Activated T-cell treated with anti-CD3 and anti-CD28 coated beads, Interleukin-2, amount 50 U/mL, for 24 hours (primary cell): ENCODE data around the gene NEBL.

Source experiments
- DNase-seq: peaks from one replicate; pipeline ENCODE4 v3.0.0-alpha.2; 2020
- H3K27ac Mint-ChIP-seq: 2 replicates; pipeline ENCODE4 v1.8.0; 2020; ENCODE audit warnings: mild to moderate bottlenecking, mixed read lengths
- H3K27me3 Mint-ChIP-seq: 2 replicates; pipeline ENCODE4 v1.8.0; 2020; ENCODE audit warnings: mixed read lengths
- H3K36me3 Mint-ChIP-seq: 2 replicates; pipeline ENCODE4 v1.8.0; 2020; ENCODE audit warnings: low read depth, mixed read lengths
- H3K4me1 Mint-ChIP-seq: 2 replicates; pipeline ENCODE4 v1.8.0; 2020; ENCODE audit warnings: low read depth, mixed read lengths
- H3K4me3 Mint-ChIP-seq: 2 replicates; pipeline ENCODE4 v1.8.0; 2020; ENCODE audit warnings: mild to moderate bottlenecking, moderate library complexity, mixed read lengths
- H3K9me3 Mint-ChIP-seq: 2 replicates; pipeline ENCODE4 v1.8.0; 2020; ENCODE audit warnings: mixed read lengths

Gene NEBL

GRCh38 chr10:20919481-20919880 lies 22.4 kb upstream of the NEBL start:
- no peaks in the 10 kb centered on the region for H3K4me1 Mint-ChIP-seq
- no peak overlapping the region for H3K27ac Mint-ChIP-seq
- H3K4me3 Mint-ChIP-seq = no peak overlapping the region

DNA sequence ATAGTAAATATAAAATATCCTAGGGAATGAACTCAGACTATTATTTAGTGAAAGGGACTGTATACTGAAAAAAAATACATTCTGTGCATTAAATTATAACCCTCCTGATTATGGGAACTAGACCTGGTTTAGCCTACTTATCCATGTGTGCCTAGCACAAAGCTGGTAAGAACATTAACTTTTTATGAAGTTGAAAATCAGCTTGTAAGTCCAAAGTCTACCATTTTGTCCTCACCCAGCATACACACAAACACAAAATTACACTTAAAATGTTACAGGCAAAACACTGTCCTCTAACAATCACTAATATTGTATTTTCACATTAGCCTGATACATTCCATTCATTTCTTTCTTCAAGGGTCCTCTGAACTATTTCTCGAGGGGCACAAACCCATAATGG lies 19.9 kb upstream of the NEBL start:
- no peaks in the 10 kb centered on the region for H3K9me3 Mint-ChIP-seq
- H3K36me3 Mint-ChIP-seq = no peaks in the 10 kb centered on the region
- no peaks in the 10 kb centered on the region for H3K4me1 Mint-ChIP-seq
- peaks cover 4% of the 10 kb centered on the region for H3K27me3 Mint-ChIP-seq
- no peak for DNase-seq
- H3K4me3 Mint-ChIP-seq = no peak overlapping the region
- H3K27ac Mint-ChIP-seq = no peak overlapping the region

More at GRCh38 chr10:20919481-20919880, 22.4 kb upstream of the NEBL start:
- H3K27me3 Mint-ChIP-seq = peaks cover 4% of the 10 kb centered on the region
- no peaks in the 10 kb centered on the region for H3K9me3 Mint-ChIP-seq
- no peaks in the 10 kb centered on the region for H3K36me3 Mint-ChIP-seq
- DNase-seq = no peak

DNA sequence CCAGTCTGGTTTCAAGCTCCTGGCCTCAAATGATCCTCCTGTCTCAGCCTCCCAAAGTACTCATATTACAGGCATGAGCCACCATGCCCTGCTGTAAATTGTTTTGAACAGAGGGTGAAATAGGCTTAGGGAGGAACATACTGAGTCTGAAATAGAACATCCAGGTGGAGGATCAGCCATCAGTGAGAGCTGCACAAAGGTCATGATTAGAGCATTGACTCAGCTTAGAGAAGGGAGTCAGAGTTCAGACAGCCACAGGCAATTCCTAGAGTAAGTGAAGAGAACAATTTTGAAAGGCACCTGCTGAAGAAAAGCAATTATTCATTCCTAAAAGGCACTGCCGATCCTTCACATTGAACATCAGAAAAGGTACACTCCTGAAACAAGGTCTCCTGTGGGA lies 15.9 kb upstream of the NEBL start:
- H3K4me1 Mint-ChIP-seq = no peaks in the 10 kb centered on the region
- H3K9me3 Mint-ChIP-seq = peaks cover 2% of the 10 kb centered on the region
- no peaks in the 10 kb centered on the region for H3K36me3 Mint-ChIP-seq
- H3K4me3 Mint-ChIP-seq = no peak overlapping the region
- DNase-seq = no peak
- H3K27me3 Mint-ChIP-seq = no peaks in the 10 kb centered on the region
- no peak overlapping the region for H3K27ac Mint-ChIP-seq

DNA sequence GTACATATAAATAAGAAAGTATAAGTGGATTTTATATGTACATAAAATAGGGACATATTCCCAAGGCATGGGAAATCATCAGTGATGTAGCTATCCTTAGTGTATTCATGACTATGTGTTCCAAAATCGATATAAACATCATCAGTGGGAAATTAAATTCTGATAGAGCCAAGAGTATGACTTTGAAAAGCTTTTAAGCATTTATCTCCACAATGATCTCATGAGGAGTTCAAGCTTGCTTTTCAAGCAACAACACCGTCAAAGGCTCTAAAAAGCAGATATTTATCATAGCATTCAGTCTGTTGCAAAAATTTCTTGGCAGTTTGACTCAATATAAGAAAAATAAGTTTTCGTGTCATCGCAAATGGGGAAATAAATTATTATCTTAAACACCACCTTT lies 14.5 kb upstream of the NEBL start:
- Mint-ChIP-seq H3K4me3 (no peak overlapping the region), H3K27me3 (no peaks in the 10 kb centered on the region), H3K27ac (no peak overlapping the region), H3K36me3 (no peaks in the 10 kb centered on the region), H3K9me3 (peaks cover 2% of the 10 kb centered on the region), H3K4me1 (no peaks in the 10 kb centered on the region)
- DNase-seq = no peak

- no peak overlapping the region for H3K4me3 Mint-ChIP-seq
- peaks cover 2% of the 10 kb centered on the region for H3K9me3 Mint-ChIP-seq
- H3K4me1 Mint-ChIP-seq = no peaks in the 10 kb centered on the region
- no peaks in the 10 kb centered on the region for H3K36me3 Mint-ChIP-seq
- no peaks in the 10 kb centered on the region for H3K27me3 Mint-ChIP-seq
- no peak for DNase-seq
- H3K27ac Mint-ChIP-seq = no peak overlapping the region
Measured at GRCh38 chr10:20909801-20910200, 12.7 kb upstream of the NEBL start.

DNA sequence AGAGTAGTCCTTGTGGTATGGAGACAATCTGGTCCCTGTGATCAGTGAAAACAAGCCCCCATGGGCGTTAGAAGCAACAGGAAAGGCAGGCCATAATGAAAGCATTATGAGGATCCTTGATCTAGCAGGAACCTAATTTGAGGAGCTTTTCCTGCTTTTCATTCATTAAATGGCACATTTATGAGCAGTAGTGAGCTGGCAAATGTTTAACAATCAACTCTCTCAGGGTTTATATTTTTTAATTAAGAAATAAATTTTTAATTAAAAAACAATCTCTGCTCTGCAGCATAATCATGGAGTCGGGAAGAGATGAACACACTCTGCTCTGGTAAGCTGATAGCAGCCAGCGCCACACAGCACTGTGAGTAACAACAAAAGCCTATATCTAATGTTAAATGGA lies 11.3 kb upstream of the NEBL start:
- no peaks in the 10 kb centered on the region for H3K4me1 Mint-ChIP-seq
- H3K27me3 Mint-ChIP-seq = no peaks in the 10 kb centered on the region
- no peak overlapping the region for H3K4me3 Mint-ChIP-seq
- no peak for DNase-seq
- H3K9me3 Mint-ChIP-seq = peaks cover 3% of the 10 kb centered on the region
- H3K27ac Mint-ChIP-seq = no peak overlapping the region
- no peaks in the 10 kb centered on the region for H3K36me3 Mint-ChIP-seq

GRCh38 chr10:20903635-20904390 lies 6.7 kb upstream of the NEBL start:
- Mint-ChIP-seq H3K9me3 (peaks cover 2% of the 10 kb centered on the region), H3K4me3 (no peak overlapping the region), H3K4me1 (no peaks in the 10 kb centered on the region), H3K36me3 (no peaks in the 10 kb centered on the region), H3K27me3 (no peaks in the 10 kb centered on the region), H3K27ac (no peak overlapping the region)
- DNase-seq = no peak

GRCh38 chr10:20901110-20901509 lies 4.0 kb upstream of the NEBL start:
- DNase-seq = no peak
- H3K27ac Mint-ChIP-seq = no peak overlapping the region
- no peaks in the 10 kb centered on the region for H3K27me3 Mint-ChIP-seq
- peaks cover 2% of the 10 kb centered on the region for H3K9me3 Mint-ChIP-seq
- H3K4me1 Mint-ChIP-seq = no peaks in the 10 kb centered on the region
- H3K4me3 Mint-ChIP-seq = no peak overlapping the region
- no peaks in the 10 kb centered on the region for H3K36me3 Mint-ChIP-seq

GRCh38 chr10:20898866-20899535 lies 1.9 kb upstream of the NEBL start:
- Mint-ChIP-seq H3K27me3 (no peaks in the 10 kb centered on the region), H3K9me3 (peaks cover under 1% of the 10 kb centered on the region), H3K27ac (no peak overlapping the region), H3K36me3 (no peaks in the 10 kb centered on the region), H3K4me1 (no peaks in the 10 kb centered on the region), H3K4me3 (no peak overlapping the region)
- DNase-seq = no peak

DNA sequence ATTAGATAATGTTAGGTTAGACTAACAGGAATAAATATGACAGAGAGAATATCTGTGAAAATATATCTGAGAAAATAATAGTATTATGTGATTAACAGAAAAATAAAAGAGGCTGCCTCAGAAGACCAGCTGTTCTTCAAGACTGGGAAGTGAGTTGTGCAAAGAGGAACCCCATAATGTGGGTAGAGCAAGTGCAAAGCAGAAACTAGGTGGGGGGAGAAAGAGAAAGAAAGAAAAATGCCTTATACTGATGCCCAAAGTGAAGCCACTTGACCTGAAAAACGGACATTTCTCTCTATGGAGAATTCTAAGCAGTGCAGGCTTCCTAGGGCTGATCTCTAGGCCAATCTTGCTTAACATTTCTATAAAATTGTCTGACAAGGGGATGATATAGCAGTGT lies 3.8 kb downstream of the NEBL start:
- Mint-ChIP-seq H3K36me3 (no peaks in the 10 kb centered on the region), H3K9me3 (no peaks in the 10 kb centered on the region), H3K4me3 (no peak overlapping the region), H3K4me1 (no peaks in the 10 kb centered on the region), H3K27ac (no peak overlapping the region), H3K27me3 (no peaks in the 10 kb centered on the region)
- DNase-seq = no peak

DNA sequence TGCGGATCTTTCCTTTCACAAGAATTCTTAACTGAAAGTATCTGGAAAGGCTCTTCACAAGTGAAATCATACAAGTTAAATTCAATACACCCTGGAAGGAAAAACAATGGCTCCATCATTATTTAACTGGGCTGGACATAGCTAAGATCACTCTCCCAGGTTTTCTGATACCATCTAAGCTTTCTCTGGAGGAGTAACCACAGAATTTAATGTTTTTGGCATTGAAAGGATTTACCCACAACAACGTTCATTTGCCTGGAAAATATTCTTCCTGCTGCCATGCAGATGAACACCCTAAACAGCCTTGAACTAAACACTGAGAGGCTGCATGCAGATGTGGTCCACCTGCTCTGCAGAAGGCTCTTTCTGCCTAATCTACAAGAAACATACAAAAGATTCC lies 4.3 kb downstream of the NEBL start:
- DNase-seq = no peak
- H3K9me3 Mint-ChIP-seq = no peaks in the 10 kb centered on the region
- no peaks in the 10 kb centered on the region for H3K27me3 Mint-ChIP-seq
- H3K4me1 Mint-ChIP-seq = no peaks in the 10 kb centered on the region
- H3K4me3 Mint-ChIP-seq = no peak overlapping the region
- H3K36me3 Mint-ChIP-seq = no peaks in the 10 kb centered on the region
- H3K27ac Mint-ChIP-seq = no peak overlapping the region

DNA sequence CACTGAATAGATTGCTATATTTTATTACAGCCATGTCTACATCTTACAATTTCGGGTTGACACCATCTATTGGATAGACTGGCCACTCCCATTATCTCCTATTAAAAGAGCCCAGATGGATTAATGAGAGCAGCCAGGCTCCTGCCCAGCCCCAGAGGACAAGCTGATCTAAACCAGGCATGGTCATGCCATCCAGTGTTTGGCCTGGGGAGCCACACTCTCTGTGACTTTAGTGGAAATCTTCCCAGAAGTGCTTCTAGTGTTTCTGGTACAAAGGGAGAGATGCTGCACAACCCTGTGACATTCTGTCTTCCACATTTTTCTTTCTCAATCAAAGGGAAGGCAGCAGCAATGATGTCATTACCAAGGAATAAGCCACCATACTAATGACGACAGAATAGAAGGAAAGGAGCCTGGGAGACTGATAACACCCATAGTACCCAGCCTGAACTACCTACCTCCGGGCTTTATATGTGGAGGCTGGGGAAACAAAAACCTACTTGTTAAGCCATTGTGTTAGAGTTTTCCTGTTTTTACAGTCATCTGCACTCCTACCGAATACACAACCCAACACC lies 5.0 kb downstream of the NEBL start:
- Mint-ChIP-seq H3K9me3 (no peaks in the 10 kb centered on the region), H3K4me1 (no peaks in the 10 kb centered on the region), H3K27ac (no peak overlapping the region), H3K36me3 (no peaks in the 10 kb centered on the region), H3K4me3 (no peak overlapping the region), H3K27me3 (no peaks in the 10 kb centered on the region)
- DNase-seq = no peak

GRCh38 chr10:20891338-20891714 lies 5.8 kb downstream of the NEBL start:
- no peak overlapping the region for H3K4me3 Mint-ChIP-seq
- H3K27ac Mint-ChIP-seq = no peak overlapping the region
- DNase-seq = no peak
- no peaks in the 10 kb centered on the region for H3K9me3 Mint-ChIP-seq
- H3K27me3 Mint-ChIP-seq = no peaks in the 10 kb centered on the region
- H3K4me1 Mint-ChIP-seq = no peaks in the 10 kb centered on the region
- H3K36me3 Mint-ChIP-seq = no peaks in the 10 kb centered on the region

GRCh38 chr10:20890491-20891337 lies 6.4 kb downstream of the NEBL start:
- H3K4me3 Mint-ChIP-seq = no peak overlapping the region

More at GRCh38 chr10:20890491-20891337, 6.4 kb downstream of the NEBL start:
- Mint-ChIP-seq H3K27ac (no peak overlapping the region), H3K27me3 (no peaks in the 10 kb centered on the region), H3K36me3 (no peaks in the 10 kb centered on the region), H3K9me3 (no peaks in the 10 kb centered on the region), H3K4me1 (no peaks in the 10 kb centered on the region)
- no peak for DNase-seq
